GM21423 (cell line): ENCODE data around the gene ADGRD2.

Experiments
- ATAC-seq: cut with Tn5 transposase; IDR thresholded peaks from one replicate; pipeline ENCODE4 v1.9.1; 2021; ENCODE audit warnings: mild to moderate bottlenecking, moderate library complexity; ENCODE audit not compliant: unreplicated experiment

The ADGRD2 gene

GRCh38 chr9:124436320-124436719 is 13.9 kb upstream of the ADGRD2 start:
- no peak for ATAC-seq

DNA sequence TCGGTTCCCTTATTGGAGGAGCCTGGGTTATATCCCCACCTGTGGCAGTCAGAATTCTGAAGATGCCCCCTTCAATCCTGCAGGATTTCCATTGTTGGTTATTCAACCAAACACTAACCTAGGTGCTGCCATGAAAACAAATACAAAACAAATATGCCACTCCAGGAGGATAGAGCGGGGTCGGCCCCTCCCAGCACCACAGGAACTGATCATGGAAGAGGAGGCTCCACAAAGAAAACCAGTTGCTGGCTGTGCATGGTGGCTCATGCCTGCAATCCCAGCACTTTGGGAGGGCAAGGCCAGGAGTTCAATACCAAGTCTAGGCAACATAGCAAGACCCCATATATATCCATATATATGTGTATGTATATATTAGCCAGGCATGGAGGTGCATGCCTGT is 13.2 kb upstream of the ADGRD2 start:
- ATAC-seq, result no peak

DNA sequence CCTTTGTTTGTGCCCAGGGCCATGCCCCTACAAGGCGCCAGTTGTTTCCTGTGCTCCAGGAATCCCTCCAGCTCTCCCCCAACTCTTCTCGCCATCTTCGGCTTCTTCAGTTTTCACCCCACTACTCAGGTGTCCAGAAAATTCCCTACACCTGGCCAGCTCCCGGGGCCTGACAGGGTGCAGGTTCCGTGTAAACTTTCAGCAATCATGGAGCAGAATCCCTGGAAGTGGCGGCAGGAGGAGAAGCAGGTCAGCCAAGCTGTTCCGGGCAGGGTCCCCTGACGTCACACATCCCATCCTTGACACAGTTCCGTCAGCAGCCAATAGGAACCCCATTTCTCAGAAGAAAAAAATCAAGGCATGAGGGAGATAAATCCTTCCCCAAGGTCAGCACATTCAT is 12.2 kb upstream of the ADGRD2 start:
- no peak for ATAC-seq

- ATAC-seq, result no peak
These were observed 11.2 kb upstream of the ADGRD2 start for GRCh38 chr9:124439086-124439485.

DNA sequence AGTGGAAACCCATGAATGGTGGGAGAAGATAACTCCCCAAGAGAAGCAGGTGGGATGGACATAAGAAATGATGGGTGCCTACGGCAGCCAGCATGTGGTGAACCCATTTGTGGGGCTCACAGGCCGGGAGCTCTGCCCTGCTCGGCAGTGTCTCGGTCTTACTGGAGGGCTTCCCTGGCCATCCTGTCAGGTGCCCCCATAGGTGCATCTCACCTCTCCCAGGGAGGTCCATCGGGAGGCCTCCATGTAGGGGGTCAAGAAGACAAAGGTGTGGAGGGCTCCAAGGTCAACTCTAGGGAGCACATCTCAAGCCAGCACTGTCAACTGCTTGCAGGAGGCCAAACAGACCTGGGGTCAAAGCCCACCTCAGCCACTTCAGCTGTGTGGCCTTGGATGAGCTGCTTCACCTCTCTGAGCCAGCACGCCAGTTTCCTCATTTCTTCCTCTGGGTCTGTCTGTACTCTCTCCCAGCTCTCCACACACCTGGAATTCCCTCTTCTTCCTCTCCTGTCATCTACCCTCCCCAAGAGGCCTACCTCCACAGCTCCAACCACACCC is 10.5 kb upstream of the ADGRD2 start:
- ATAC-seq, result no peak

DNA sequence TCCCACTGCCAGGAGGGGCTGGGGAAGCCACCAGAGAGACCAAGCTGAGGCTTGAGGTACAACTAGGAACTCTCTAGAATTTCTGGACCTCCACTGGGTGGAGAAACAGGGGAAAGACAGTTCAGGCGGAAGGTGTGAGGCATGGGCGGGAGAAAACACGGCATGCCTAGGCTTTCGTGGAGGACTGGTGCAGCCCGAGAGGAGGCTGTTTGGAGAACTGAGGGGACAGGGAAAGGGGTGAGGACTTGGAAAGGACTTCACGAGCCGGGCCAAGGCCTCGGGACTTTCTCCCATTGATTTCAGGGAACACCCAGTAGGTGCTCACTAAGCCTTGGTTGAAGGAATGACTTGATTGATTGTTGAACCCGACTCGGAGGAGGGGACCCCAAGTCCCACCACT is 9.5 kb upstream of the ADGRD2 start:
- ATAC-seq, result no peak

DNA sequence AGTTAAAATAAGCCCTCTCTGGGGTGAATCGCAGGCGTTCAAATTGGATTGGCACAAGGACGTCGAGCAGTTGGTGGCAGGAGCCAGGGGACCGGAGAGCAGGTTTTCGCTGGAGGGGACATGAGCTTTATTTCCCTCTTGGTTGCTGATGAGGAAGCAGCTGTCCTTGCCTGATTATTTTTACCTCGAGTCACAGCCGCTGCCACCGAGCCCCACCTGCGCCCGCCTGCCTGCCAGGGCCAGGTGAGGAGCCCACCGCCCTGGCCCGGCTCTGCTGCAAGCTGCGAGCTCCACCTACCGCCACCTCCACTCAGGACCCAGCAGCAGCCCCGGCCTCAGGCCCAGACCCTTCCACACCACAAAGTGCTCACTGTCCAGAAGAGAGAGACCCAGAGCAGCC is 9.0 kb upstream of the ADGRD2 start:
- no peak for ATAC-seq

DNA sequence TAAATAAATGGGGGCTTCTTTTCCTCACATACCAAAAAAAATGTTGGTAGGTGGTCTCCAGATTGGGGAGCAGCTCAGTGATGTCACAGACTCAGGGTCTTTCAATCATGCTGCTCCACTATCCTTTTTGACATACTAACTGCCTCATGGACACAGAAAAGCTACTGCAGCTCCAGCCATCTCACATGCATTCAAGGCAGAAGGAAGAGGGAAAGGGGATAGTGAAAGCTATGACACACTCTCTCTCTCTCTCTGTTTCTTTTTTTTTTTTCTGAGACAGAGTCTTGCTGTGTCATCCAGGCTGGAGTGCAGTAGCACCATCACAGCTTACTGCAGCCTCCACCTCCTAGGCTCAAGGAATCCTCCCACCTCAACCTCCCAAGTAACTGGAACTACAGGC is 7.9 kb upstream of the ADGRD2 start:
- ATAC-seq, result no peak

DNA sequence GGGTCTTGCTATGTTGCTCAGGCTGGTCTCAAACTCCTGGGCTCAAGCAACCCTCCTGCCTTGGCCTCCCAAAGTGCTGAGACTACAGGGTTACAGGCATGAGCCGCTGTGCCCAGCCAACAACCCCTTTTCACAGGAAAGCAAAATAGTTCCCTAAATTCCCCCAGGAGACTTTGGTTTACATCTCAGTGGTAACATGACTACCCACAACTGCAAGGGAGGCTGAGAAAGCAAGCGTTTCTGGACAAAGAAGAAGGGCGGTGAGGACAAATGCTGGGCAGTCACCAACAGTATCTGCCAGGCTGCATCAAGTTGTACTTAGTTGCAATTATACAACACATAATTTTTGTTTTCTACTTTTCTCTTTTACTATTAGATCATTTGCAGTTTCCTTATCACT is 7.4 kb upstream of the ADGRD2 start:
- no peak for ATAC-seq

- no peak for ATAC-seq
These were observed 6.6 kb upstream of the ADGRD2 start for GRCh38 chr9:124443625-124444024.

- no peak for ATAC-seq
These were observed 6.1 kb upstream of the ADGRD2 start for GRCh38 chr9:124444166-124444565.

- ATAC-seq, result no peak
These were observed 3.0 kb upstream of the ADGRD2 start for GRCh38 chr9:124447297-124447661.

DNA sequence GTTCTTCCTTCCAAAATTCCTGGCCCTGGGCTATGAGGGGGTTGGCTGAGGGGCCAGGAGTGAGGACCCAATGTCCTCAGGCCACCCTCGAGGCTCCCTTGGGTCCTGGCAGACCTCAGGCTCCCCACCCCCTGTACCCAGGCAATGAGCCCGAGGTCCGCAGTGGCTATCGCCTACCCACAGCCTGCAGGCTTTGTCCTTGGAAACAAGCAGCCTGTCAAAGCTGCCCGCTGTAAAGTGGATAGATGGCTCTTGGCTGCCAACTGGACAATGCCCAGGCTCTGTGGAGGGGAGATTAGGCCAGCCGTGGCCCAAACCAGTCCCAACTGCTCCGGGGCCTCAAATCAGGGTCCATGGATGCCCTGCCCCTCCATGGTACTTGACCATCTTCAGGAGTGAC is 2.2 kb upstream of the ADGRD2 start:
- no peak for ATAC-seq

DNA sequence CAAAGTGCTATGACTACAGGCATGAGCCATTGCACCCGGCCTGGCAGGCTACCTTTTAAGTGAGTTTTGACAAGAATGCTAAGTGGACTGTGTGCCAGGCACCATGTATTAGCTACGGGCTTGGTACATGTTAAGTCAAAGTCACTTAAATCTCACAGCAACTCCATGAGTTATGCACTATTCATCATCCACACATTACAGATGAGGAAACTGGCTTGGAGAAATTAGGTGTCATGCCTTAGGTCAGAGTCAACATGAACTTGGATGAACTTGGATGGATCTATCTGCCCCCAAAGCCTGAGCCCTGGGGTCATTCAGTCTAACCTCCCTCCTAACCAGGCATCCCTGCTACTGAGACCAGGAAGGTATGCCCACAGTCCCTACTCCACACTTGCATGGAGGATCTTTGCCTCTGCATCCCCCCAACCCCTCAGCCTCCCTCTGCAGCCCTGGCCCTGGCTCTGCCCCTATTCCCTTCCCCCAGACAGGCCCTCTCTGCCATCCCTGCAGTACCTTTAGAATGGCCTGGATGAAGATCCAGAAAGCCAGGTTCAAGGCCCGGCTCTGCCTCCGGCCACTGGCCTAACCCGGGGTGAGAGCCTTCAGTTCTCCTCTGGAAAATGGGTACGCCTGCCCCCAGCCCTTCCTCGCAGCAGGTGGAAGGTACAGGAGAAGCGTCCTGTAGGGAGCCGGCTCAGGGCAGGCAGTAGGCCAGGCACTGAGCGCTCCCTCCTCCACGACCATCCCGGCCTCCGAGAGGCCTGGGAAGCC is 685 bp upstream of the ADGRD2 start:
- ATAC-seq, result no peak

DNA sequence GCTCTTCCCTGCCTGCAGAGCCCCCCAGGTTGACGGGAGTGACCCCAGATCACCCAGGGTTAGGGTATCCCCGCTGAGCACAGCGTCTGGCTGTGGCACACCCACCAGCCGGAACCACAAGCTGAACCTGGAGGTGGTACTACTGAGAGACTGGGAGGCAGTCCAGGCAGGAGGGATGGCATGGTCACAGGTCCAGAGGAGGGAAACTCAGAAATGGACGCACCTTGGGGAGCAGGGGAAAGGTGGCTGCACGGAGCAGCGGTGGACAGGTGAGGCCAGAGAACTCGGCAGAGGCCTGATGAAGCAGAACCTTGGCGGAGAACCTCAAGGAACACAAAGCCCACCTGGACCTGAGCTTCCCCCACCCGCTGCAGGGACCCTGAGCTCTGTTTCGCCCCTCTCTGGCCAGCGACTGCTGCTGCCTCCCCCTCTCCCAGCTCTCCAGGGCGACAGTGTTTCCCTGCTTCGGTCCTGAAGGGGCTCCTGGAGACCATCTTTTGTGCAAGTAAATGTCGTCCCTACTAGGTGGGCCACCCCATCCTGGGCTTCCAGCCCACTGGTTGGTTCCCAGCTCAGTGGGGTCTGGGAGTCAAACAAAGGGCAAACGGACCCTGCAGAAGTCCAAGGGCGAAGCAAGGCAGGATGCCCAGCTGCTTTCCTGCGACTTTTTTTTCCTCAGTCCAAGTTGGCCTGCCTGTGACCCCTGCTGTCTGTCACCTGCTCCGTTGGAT is 845 bp downstream of the ADGRD2 start:
- no peak for ATAC-seq

- no peak for ATAC-seq
These were observed 2.1 kb downstream of the ADGRD2 start for GRCh38 chr9:124452326-124452725.

DNA sequence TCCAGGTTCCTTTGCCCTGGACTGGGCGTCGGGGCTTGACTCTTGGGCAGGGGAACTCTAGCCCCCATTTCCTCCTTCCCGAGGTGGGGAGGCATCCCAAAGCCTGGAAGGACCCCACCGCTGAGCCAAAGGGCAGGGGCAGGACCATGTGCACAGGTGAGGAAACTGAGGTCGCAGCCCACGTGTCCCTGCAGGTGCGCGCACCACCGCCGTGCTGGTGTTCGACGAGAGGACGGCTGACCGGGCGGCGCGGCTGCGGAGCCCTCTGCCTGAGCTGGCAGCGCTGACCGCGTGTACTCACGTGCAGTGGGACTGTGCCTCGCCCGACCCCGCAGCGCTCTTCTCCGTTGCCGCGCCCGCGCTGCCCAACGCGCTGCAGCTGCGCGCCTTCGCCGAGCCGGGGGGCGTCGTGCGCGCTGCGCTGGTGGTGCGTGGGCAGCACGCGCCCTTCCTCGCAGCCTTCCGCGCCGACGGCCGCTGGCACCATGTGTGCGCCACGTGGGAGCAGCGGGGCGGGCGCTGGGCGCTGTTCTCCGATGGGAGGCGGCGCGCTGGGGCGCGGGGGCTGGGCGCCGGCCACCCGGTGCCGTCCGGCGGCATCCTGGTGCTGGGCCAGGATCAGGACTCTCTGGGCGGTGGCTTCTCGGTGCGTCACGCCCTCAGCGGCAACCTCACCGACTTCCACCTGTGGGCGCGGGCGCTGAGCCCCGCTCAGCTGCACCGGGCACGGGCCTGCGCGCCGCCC is 2.8 kb downstream of the ADGRD2 start:
- ATAC-seq, result no peak

DNA sequence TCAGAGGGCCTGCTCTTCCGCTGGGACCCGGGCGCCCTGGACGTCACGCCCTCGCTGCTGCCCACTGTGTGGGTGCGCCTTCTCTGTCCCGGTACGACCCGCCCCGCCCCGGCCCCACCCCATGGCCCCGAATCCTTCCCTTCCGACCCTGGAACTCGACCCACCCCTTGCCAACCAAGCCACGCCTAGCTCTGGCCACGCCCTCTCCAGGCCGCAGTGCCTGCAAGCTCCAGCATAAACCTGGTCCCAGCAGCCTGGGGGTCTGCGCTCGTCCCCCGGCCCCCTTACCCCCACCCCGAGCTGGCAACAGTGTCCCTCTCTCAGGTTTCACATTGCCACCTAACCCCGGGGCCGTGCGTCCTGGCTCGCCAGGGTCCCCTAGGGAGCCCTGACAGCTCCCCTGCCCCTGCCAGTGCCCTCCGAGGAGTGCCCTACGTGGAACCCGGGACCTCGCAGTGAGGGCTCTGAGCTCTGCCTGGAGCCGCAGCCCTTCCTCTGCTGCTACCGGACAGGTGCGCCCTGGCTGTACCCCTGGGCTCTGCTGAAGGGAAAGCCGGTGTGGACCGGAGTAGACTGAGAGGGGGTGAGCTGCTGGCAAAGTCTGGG is 3.4 kb downstream of the ADGRD2 start:
- no peak for ATAC-seq

DNA sequence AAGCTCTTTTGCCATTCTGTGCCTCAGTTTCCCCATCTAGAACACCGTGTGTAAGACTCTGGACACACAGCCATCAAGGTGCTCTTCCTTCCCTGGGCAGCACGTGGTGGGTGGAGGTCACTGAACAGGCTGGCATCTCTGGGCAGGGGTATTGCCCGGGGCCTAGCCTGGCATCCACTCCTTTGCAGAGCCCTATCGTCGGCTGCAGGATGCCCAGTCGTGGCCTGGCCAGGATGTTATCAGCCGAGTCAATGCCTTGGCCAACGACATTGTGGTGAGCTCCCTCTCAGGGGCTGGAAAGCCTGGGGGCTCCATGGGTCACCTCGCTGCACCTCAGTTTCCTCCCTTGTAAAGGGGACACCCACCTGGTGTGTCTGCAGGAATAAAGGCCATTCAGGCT is 4.0 kb downstream of the ADGRD2 start:
- ATAC-seq, result no peak

DNA sequence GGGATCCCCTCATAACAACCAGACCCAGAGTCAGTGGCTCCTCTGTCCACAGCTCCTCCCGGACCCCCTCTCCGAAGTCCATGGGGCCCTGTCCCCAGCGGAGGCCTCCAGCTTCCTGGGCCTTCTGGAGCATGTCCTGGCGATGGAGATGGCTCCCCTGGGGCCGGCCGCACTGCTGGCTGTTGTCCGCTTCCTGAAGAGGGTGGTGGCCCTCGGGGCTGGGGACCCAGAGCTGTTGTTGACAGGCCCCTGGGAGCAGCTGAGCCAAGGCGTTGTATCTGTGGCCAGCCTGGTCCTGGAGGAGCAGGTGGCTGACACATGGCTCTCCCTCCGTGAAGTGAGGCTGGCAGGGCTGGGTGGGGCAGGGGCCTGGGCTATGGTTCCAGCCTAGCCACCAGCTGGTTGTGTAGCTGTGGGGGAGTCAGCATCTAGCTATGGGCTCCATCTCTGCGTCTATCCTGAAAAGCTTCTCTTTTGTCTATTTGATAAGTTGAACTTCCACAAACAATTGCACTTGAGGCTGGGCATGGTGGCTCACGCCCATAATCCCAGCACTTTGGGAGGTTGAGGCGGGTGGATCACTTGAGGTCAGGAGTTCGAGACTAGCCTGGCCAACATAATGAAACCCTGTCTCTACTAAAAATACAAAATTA is 4.7 kb downstream of the ADGRD2 start:
- no peak for ATAC-seq

DNA sequence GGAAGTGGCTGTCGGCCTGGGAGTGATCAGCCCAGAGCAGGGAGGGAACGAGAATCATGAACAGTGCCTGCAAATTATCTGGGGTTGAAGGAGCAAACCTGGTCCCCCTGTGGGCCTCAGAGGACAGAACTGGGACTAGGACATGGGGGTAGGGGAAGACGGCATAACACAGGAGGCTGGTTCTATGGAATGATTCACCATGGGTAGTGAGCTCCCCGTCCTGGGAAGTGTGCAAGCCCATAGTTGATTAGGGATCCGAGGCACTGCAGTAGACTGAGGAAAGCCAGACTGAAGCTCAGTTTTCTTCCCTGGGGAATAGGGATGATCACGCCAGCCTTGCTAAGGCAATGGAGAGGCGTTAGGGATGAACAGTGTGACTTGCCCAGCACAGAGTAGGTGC is 5.6 kb downstream of the ADGRD2 start:
- ATAC-seq, result no peak
